ENCODE data around the gene ATXN2.
"Not testable (repeated sequence)": the region's sequence is repeated elsewhere in the genome, so short reads cannot be mapped to it uniquely, and the experiment has no call there.

ATXN2 gene

DNA sequence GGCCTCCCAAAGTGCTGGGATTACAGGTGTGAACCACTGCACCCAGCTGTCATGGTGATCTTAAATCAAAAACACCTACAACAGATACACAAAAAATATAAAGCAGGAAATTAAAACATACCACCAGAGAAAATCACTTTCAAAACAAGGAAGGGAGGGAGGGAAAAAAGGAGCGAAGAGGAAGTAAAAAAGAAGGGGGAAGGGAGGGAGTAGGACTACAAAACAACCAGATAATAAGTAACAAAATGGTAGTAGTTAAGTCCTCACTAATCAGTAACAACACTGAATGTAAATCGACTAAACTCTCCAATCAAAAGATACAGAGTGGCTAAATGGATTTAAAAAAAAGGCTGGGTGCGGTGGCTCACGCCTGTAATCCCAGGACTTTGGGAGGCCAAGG is 104.4 kb downstream of the ATXN2 start:
- no peak for DNase-seq

DNA sequence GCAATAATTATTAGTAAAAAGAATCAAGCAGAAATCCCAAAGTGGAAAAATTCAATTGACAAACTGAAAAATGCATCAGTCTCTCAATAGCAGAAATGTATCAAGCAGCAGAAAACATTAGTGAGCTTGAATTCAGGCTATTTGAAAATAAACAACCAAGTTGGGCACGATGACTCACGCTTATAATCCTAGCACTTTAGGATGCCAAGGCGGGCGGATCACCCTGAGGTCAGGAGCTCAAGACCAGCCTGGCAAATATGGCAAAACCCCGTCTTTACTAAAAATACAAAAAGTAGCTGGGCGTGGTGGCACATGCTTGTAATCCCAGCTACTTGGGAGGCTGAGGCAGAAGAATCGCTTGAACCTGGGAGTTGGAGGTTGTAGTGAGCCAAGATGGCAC is 106.1 kb downstream of the ATXN2 start:
- not testable (repeated sequence) for DNase-seq

DNA sequence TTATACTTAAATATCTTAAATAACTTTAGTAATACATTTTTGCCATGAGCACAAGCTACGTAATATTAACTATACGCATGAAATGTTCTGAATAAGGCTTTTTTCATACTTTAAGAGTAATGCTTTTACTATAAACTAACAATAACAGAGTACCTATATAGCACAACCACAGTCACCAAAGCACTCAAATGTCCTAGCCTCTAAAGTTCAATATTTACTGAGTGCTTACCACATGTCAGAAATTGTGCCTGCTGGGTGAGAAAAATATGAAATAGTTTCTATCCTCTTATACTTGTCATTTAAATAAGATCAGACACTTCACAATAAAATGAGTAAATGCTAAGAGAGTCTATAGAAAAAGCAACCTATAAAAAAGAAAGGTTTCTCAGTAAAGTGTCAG is 110.3 kb downstream of the ATXN2 start:
- DNase-seq = no peak

DNA sequence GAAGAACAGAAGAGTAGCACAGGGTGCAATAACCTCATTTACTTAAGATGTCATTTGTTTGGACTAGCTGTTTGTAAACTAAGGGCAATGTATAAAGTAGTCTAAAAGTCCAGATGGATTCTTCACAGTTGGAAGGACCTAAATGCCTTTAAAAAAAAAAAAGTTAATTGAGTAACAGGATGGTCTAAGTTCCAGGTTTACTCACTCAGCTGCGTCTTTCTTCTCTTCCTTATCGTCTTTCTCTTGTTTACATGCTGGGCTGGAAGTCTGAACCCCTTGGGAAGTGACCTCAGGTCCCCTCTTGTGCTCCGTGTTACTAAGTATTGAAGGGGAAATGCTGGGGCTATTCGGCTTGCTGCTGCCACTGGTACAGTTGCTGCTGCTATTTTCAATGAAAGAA is 110.8 kb downstream of the ATXN2 start:
- no peak for DNase-seq

DNA sequence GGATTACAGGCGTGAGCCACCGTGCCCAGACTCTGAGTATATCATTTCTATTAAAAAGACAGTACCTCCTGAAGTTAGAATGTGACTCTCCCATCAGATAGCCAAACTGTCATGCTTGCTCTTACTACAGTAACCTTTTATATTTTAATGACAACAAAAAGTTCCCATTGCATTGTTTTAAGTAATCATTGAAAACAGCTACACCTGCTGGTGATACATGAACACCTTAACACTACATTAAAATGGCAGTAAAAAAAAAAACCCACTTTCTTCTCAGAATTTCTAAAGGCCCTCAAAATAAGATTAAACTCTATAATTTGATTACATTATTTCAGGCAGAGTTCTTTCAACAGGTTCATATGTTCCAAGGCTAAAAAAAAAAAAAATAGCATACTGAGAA is 116.7 kb downstream of the ATXN2 start:
- DNase-seq = no peak

DNA sequence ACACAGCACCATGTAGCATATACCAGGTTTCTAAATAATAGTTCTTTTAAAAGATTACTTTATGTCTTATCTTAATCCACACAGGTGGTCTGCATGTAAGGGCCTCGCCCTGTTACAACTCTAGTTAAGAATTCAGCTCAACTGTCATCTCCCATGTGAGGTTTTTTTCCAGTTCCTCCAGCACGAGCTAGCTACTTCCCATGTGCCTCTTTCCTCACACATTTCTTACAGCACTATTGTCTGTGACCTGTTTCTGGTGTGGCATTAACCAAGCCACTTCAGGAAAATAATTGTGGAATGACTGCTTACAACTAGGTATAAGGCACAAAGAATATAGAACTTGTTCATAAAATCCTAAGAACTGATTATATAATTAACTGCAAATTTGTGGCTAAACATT is 127.9 kb downstream of the ATXN2 start:
- DNase-seq = no peak

DNA sequence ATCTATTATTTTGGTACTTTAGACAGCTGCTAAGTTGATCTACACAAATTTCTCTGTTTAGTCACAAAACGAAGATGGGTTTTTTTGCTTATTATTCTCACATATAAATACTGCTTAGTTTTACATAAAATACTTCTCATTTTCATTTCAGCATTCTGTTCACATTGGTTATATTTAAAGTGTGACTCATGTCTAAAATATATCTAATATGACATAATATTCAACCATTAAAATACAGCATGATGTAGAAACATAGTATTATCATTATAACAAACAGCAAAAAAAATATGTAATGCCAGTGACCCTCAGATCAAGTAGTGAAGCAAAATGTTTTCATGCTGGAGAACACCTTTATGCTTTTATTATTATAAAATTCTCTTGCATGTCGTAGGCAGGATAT is 129.7 kb downstream of the ATXN2 start:
- no peak for DNase-seq

DNA sequence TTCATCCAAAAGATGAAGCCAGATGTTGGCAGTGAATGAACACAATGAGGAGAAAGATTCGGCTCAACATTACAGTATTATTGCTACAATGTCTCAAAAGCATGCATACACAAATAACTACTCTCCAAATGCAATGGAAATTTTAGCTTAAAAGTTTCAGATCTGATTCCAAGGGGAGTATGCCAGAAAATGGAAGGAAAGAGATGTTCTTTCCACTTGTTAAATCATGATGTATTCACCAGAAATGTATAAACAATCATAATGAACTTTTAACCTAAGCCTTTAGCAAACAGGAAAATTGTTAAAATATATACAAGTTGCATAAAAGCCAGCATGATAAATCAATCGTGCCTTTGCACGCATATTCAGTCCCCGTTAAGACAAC is 131.3 kb downstream of the ATXN2 start:
- no peak for DNase-seq

DNA sequence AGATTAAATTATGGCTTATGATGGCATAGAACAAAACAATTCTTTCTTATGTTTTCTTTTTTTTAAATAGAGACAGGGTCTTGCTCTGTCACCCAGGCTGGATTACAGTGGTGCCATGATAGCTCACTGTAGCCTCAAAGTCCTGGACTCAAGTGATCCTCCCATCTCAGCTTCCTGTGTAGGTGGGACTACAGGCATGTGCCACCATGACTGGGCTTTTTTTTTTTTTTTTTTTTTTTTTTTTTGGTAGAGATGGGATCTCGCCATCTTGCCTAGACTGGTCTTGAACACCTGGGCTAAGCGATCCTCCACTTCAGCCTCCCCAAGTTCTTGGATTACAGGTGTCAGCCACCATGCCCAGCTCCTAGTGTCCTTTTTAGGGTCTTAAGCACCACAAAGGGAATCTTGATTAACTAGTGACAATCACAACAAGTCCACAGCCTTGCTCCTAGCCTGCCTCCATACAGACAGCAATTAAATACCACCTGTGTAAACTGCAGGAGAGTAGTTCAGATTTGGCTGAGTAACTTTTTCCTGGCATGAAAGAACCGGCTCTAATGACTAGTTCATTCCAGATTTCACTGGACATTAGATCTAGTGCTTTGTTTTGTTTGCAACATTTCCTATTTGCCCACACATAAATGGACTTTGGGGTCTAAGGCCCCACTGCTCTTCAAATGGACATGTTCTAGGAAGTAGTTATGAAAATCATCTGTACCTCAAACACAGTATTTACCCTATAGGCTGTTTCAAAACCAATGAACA is 131.8 kb downstream of the ATXN2 start:
- DNase-seq = no peak

DNA sequence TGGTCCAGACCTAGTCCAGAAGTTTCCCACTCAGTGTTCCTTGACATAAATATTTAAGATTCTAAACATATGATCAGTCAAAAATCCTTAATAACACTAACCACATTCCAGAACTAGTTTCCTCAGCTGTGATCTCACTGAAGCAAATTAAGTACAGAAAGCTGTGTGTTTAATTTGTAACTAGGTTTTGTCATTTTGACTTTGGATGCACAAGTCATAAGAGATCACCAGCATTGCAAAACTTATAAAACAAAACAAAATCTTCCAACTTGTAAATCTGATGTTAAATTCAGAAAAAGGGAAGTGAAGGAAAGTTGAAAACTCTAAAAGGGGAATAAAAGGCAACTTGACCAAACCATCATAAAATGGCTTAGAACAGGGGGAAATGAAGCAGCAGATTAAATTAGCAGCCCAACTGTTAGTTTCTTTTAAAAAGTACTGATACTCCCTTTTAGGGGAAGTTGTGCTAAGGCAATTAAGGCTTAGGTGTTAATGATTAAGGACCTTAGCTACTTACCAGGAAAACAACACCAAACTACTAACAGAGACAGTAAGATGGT is 136.8 kb downstream of the ATXN2 start:
- DNase-seq = no peak

DNA sequence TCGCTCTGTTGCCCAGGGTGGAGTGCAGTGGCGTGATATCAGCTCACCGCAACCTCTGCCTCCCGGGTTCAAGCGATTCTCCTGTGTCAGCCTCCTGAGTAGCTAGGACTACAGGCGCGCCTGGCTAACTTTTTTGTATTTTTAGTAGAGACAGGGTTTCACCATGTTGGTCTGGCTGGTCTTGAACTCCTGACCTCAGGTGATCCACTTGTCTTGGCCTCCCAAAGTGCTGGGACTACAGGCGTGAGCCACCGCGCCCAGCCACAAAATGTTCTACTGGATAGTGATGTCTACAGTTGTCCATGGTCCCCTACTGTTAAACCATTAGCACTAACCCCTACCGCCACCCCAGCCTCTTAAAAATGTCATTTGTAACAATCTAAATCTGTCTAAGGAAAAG is 139.0 kb downstream of the ATXN2 start:
- not testable (repeated sequence) for DNase-seq

DNA sequence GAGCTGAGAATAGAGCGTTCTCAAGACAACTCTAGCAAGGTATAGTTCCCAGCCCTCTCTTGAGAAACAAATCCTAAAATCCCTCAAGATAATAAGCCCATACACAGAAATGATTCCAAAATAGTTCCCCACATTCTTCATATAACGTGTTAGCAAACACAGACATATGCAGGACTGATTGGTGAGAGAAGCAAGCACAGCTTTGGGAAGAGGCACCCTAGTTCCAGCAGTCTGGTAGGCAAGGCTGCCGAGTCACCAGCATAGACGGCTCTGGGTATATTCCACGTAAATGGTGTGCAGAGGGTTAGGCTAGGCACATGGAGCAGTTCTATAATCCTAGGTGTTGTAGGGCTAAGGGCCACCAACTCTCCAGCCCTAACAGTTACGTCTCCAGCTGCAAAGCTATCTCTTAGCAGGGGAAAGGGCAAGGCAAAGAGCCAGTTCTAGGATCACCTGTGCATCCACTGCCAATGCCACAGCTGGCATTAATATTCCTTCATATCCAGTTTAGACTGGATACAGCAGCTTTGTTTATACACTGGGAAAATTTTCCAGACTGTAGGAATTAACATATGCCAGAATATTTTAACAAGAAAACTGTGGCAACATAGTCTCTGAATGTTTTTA is 140.5 kb downstream of the ATXN2 start:
- DNase-seq = no peak

DNA sequence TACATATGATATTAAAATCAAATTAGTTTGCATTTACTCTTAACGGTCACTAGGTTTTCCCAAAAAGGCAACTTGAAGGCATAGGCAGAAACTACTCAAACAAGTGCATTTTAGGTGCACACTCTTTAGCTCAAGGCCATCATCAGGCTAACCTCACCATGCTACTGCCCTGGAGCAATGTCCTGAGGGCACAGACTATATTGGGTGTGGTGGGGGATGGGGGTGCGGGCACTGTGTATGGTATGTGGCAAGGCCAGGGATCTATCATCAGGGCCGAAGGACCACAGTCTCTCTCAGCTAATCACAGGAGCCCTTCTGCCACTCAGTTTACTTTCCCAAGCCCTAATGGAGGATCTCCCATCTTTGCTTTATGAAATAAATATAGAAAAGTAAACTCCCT is 141.5 kb downstream of the ATXN2 start:
- no peak for DNase-seq

DNA sequence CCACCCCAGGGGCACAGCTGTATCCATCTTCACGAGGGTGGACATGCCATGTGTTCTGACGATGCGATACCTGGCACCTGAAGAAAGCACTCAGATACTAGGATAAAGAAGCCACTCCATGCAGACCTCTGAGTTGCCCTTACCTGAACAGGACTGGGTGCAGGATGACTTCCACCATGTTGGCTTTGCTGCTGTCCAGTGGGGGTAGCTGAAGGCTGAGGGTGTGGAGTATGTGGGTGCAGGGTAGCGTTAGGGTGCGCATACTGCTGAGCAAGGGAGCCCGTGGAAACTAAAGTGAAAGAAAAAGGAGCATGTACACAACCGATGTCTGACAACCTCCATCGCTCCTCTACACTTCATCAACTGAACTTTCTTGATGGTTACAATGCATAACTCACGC is 142.0 kb downstream of the ATXN2 start:
- DNase-seq = no peak

DNA sequence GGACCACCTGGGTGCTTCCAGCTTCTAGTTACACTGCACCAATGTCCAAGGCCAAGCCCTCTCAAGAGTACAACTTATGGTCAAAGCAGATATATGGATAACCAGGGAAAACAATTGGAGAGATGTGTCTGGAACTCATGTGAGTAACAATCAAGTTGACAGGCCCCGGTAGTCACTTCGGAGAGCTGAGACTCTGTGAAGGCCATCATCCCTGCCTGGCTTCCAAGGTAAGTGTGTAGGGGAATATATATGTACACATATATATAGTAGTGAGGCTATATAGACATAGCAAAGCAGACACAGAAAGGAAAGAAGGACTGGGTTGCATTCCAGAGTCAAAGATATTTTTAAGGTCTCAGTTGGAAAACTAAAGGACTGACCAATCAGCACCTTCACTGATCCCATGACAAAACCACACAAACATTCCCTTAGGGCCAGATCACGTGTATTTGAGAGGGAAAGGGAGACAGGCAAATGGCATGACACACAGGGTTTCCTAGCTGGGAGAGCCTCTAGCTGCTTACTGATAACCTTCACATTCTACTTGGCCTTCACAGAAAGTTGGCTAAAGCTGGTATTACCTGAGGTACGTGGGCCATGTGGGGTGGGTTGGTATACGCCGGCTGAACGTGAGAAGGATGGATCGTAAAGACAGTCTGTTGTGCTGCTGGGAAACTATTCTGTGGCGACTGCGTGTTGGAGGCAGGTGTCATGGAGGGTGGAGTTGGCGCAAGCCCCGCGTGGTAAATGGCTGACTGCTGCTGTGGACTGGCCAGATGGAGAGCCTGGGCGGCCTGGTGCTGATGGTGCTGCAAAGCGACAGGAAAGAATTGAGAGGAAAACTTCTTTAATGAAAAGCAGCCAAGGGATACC is 143.4 kb downstream of the ATXN2 start:
- DNase-seq = no peak

DNA sequence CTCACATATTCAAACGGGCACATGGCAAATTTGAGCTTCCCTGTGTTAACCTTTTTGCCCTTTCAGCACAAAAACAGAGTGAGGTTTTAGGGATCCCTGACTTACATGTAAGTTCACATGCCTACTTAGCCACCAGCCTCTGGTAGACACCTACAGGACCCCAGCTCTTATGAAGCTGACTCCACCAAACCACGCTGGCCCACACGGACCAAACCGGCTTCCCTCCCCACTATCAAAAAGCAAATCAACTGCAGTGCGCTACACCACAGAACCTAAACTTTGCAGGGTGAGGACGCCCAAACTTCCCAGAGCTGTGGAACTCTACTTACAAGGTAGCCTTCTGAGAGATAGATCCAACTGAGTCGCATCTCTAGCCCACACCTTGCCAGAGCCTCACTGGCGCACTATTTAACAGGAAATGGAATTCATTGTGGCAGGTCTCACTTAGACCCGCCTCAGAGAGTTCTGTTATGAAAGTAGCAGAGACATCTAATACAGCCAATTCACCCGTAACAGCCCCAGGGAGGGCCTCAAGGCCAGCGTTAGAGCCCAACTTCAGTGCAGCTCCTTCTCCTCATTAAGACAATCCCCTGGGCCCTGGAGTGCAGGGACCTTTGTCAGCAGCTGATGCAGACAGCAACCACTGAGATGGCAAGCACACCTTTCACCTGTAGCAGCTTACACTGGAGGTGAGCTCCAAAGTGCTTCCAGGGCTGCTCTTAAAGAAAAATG is 144.2 kb downstream of the ATXN2 start:
- DNase-seq = no peak

DNA sequence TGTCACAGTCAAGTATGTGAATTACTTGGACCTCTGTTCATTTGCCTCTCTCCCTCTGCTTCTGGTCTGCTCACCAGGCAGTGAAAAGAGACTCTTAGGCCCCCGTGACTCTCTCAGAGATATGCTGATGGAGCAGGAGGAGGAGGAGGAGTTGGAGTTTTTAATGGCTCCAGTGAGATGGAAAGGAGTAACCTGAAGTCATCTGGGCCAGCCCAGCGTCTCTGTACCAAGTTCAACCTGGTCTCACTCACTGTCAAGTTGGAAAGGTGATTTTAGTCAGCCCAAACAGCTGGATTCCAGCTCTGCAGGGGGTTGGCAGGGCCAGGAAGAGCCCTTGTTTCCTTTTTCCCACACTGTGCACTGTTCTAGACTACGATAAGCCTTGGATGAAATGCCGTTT is 144.8 kb downstream of the ATXN2 start:
- DNase-seq = no peak

DNA sequence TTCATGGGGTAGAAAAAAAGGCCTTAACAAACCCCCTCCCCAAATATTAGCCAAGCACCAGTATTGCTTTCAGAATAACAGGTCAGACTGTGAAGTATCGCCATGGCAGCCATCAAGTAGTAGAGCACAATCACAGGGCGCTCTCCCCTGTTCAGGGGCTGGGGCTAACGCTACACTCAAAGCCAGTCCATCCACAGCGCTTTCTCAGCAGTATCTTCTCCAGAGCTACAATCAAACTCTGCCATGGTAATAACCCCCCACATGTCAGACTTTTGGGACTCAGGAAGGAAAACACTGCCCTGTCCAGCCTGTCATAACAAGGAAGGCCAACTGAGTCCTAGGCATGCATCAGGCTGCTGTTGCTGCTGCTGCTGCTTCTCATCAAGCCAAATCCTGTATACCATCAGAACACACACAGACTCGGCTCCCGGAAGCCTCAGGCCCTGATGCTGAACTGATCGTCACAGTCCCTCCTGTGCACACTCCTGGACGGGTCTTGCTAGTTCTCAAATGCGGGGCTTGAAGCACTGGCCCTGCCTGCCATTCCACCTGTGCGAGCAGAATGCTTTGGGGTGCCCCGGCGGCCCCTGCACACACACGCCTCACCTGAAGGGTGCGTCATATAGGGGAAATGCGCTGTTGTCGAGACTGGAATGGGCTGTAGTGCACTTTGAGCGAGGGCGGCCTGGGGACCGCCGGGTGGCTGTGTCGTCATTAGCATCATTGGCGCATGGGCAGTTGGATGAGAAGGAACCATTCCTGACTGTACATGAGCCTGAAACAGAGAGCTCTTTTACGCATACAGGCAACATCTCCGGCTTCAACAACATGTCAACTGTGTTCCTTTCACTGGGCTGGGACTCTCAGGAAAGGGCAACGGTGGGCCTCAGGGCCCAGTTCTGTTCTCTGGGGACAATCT is 145.8 kb downstream of the ATXN2 start:
- no peak for DNase-seq

DNA sequence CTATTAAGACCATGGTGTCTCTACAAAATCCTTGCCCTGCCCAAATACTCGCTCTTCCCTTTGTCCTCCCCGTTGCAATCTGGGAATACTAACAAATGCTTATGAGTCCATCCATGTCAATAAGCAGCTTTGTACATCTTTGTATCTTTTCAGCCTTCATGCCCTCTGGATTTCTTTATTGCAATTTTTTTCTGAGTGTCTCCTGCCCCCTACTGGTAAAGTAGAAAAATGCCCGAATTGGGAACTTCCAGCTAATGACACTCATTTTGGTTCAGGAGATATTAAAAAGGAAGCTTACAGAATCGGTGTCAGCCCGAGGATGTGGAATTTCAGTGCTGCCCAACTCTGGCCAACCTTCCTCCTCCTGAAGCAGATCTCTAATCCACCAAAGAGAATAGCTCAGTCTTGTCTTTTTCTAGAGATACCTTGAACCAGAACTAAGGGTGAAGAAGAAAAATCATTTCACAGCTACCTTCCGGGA is 147.4 kb downstream of the ATXN2 start:
- DNase-seq = no peak

DNA sequence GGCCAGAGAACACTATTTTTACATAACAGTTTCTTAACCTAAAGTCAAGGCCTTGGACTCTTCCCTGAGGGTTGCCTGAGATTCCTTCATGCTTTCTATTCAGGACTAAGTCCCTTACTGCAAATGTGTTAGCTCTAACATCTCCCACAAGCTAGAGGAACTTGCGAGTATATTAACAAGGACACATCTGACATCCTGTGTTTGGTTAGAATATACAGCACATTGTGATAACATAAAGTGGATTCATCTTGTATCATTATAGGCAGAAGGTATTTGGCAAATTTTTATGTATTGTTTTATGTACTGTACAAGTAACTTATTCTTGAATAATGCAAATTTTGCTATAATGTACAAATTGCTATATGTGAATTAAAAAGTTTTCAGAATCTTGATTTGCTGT is 147.9 kb downstream of the ATXN2 start:
- no peak for DNase-seq

DNA sequence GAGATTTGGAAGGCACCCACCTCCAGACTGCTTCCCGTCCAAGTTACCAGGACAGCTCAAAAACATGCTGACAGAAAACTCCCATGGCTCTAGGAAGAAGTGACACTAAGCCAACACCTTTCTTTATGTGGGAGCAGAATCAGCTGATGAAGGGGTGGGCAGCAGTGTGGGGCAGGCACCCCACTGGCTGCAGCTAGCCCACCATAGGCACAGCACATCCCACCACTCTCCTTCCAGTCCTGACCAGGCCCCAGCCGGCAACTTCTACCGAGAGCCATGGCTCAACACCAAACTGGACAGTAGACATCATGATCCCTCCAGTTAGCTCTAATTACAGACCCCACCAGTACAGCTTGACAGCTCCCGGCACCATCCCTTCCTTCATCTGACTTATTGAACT is 148.4 kb downstream of the ATXN2 start:
- DNase-seq = no peak
